Astrocyte of the spinal cord (primary cell): ENCODE data around the gene ZBTB37.

Experiments
- DNase-seq: peaks from one replicate; pipeline ENCODE4 v3.0.0; 2011; ENCODE audit warnings: low read depth, low spot score
- H3K4me3 ChIP-seq: 2 replicates; pipeline ENCODE4 v1.5.1; 2011; ENCODE audit warnings: low read depth, mild to moderate bottlenecking, low read length, moderate library complexity
- in situ Hi-C: cut with HindIII; loops from 2 replicates; pipeline ENCODE4 v1.10.0; 2017; ENCODE audit warnings: low sequenced_read_pairs
- TF ChIP-seq, protein P1 (sequence below): IDR thresholded peaks from 2 replicates; pipeline ENCODE4 v1.5.1; 2012; ENCODE audit warnings: low read depth, mild to moderate bottlenecking, low read length, inconsistent platforms

The ZBTB37 gene

DNA sequence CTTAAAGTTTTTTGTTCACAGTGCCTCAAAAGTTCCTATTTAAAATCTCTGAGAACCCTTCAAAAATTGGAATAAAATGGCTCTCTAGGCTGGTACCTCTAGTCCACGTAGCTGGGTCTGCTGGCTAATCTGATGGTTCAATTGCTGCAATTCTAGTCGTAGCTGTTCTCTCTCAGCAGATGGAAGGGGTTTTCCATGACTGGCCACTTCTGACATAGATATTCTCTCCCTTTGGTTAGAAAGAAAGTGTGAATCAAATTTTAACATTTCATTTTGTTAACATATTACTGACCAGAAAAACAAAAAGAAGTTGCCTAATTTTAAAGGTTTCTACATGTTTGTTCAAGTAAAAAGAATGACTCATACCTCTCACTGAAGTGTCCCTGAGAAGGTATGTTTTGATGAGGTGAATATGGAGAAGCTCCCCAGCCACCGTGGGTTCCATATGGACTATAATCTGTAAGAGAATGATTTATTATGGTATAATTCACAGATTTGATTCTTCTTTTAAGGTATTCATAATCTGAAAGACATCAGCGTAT is 78.3 kb downstream of the ZBTB37 start:
- no peak overlapping the region for H3K4me3 ChIP-seq
- TF ChIP-seq, protein P1, sequence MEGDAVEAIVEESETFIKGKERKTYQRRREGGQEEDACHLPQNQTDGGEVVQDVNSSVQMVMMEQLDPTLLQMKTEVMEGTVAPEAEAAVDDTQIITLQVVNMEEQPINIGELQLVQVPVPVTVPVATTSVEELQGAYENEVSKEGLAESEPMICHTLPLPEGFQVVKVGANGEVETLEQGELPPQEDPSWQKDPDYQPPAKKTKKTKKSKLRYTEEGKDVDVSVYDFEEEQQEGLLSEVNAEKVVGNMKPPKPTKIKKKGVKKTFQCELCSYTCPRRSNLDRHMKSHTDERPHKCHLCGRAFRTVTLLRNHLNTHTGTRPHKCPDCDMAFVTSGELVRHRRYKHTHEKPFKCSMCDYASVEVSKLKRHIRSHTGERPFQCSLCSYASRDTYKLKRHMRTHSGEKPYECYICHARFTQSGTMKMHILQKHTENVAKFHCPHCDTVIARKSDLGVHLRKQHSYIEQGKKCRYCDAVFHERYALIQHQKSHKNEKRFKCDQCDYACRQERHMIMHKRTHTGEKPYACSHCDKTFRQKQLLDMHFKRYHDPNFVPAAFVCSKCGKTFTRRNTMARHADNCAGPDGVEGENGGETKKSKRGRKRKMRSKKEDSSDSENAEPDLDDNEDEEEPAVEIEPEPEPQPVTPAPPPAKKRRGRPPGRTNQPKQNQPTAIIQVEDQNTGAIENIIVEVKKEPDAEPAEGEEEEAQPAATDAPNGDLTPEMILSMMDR = no peak
- DNase-seq = no peak
- in situ Hi-C loops = no loop called here

DNA sequence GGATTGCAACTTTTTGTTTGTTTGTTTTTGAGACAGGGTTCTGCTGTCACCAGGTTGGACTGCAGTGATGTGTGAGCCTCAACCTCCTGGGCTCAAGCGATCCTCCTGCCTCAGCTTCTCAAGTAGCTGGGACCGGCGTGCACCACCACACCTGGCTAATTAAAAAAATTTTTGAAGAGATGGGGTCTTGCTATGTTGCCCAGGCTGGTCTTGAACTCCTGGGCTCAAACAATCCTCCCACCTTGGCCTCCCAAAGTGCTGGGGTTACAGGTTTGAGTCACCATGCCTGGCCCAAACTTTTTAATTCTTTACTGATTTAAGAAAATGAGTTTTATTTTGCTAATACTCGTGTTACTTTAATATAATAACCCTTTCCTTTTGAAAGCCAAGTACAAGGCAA is 80.4 kb downstream of the ZBTB37 start:
- in situ Hi-C loops = no loop called here
- H3K4me3 ChIP-seq = no peak overlapping the region
- no peak for DNase-seq
- TF ChIP-seq, protein P1 = no peak
